HG03342 (cell line): Measurements from ENCODE around the gene PDCD1.
"Not testable (repeated sequence)": the region's sequence is repeated elsewhere in the genome, so short reads cannot be mapped to it uniquely, and the experiment has no call there.

Experiments used
- ATAC-seq: cut with Tn5 transposase; IDR thresholded peaks from one replicate; pipeline ENCODE4 v1.9.1; 2021; ENCODE audit warnings: mild to moderate bottlenecking, moderate library complexity; ENCODE audit not compliant: unreplicated experiment

PDCD1 gene

DNA sequence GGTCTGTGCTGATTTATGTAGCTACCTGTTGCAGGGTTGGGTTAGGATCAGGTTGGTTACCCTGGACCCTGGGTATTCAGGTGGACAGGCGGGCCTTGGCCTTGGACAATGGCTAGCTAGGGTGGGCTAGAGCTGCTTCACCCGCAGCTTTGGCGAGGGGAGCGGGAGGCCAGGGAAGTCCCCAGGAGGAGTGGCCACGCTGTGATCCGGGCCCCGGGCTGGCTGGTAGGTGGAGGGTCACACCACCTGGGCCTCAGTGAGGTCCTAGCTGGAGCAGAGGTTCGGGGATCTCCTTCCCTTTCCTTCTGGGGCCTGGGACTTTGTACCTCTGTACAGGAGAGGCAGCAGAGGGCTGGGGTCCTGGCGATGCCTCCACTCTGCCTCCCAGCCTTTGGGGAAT is 20.6 kb upstream of the PDCD1 start:
- ATAC-seq, result no peak

- ATAC-seq, result no peak
Observed at GRCh38 chr2:241877989-241878970, 19.6 kb upstream of the PDCD1 start.

DNA sequence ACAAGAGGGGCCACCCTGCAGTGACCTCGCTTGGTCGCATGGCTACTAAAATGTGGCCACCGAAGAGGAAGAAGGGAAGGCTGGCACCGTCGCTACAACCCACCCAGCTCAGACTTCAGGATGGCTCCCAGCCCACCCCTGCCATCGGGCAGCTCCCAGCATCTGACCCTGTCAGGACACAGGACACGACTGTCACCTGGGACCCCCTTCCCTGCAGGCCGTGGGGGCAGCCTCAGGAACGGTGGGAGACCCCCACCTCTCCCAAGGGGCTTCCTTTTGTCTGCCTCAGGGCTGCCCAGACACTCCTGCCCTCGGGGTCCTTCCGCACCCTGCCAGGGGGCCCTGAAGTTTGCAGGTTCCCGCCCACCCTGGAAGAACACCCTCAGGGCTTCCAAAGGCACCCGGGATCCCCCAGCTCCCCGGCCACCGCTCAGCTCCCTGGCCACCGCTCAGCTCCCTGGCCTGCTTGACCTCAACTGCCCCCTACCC is 18.5 kb upstream of the PDCD1 start:
- no peak for ATAC-seq

DNA sequence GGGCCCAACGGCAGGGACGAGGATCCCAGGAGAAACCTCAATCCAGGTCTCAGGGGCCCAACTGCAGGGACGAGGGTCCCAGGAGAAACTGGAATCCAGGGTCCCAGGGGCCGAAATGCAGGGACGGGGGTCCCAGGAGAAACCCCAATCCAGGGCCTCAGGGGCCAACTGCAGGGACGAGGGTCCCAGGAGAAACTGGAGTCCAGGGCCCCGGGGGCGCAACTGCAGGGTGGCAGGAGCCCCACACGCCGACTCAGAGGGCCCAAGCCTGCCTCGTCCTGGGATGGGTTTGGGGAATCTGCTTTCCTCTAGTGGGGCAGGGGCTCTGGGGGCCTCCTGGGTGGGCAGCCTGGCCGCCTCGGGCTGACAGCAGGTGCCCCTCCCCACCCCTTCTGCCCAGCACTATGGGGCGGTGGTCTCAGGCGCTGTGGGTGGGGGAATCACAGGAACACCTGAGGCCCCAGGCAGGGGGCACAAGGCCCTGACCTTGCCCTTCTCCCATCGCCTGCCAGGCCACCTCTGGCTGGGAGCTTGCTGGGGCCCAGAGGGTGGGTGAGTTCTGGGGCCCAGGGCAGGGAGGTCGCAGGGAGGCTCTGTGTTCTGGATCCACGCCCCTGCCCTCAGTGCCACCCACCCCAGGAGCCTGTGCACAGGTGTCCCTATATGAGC is 18.0 kb upstream of the PDCD1 start:
- ATAC-seq, result no peak

DNA sequence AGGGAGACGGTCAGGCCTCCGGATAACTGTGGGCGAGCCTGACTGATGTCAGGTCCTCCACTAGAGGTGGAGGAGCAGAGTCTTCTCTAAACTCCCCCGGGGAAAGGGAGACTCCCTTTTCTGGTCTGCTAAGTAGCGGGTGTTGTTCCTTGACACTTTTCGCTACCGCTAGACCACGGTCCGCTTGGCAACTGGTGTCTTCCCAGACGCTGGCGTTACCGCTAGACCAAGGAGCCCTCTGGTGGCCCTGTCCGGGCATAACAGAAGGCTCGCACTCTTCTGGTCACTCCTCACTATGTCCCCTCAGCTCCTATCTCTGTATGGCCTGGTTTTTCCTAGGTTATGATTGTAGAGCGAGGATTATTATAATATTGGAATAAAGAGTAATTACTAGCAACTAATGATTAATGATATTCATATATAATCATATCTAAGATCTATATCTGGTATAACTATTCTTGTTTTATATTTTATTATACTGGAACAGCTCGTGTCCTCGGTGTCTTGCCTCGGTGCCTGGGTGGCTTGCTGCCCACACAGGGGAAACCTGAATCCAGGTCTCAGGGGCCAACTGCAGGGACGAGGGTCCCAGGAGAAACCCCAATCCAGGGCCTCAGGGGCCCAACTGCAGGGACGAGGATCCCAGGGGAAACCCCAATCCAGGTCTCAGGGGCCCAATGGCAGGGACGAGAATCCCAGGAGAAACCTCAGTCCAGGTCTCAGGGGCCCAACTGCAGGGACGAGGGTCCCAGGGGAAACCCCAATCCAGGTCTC is 17.2 kb upstream of the PDCD1 start:
- ATAC-seq, result not testable (repeated sequence)

- no peak for ATAC-seq
Observed at GRCh38 chr2:241874277-241874925, 15.7 kb upstream of the PDCD1 start.

DNA sequence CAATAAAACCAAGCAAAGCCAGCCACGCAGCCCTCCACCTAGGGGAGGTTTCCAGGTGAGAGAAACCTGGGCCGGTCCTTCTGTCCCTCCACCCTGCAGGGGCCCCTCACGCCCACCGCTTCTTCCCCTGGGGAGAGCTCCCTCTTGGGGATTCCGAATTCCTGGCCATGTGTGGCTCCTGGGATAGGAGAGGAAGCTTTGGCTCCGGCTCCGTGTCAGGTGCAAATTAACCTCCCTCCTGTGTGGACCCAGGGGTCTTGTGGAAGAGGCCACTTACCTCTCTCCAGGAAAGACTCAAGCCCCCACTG is 15.1 kb upstream of the PDCD1 start:
- ATAC-seq, result no peak

DNA sequence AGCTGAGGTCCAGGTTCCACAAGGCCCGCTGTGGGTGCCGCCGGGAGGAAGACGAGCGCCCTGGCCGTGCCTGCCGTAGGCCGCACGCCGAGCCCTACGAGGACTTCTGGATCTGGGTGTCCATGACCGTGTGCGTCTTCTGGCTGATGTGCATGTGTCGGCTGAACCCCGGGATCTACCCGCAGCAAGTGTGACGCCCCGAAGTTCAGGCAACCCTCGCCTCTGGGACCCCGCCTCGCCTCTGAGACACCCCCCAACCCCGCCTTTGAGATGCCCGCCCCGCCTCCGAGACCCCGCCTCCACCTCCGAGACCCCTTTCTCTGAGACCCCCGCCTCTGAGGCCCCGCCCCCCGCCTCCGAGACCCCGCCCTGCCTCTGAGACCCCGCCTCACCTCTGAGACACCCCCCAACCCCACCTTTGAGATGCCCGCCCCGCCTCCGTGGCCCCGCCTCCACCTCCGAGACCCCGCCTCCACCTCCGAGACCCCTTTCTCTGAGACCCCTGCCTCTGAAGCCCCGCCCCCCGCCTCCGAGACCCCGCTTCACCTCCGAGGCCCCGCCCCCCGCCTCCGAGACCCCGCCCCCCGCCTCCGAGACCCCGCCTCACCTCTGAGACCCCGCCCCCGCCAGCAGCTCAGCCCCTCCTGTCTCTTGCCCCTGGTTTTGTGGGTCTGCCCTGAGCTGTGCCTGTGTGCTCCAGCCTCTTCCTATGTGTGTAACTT is 14.5 kb upstream of the PDCD1 start:
- no peak for ATAC-seq

GRCh38 chr2:241872313-241872642 is 13.6 kb upstream of the PDCD1 start:
- ATAC-seq, result no peak

GRCh38 chr2:241871538-241872312 is 13.0 kb upstream of the PDCD1 start:
- no peak for ATAC-seq

DNA sequence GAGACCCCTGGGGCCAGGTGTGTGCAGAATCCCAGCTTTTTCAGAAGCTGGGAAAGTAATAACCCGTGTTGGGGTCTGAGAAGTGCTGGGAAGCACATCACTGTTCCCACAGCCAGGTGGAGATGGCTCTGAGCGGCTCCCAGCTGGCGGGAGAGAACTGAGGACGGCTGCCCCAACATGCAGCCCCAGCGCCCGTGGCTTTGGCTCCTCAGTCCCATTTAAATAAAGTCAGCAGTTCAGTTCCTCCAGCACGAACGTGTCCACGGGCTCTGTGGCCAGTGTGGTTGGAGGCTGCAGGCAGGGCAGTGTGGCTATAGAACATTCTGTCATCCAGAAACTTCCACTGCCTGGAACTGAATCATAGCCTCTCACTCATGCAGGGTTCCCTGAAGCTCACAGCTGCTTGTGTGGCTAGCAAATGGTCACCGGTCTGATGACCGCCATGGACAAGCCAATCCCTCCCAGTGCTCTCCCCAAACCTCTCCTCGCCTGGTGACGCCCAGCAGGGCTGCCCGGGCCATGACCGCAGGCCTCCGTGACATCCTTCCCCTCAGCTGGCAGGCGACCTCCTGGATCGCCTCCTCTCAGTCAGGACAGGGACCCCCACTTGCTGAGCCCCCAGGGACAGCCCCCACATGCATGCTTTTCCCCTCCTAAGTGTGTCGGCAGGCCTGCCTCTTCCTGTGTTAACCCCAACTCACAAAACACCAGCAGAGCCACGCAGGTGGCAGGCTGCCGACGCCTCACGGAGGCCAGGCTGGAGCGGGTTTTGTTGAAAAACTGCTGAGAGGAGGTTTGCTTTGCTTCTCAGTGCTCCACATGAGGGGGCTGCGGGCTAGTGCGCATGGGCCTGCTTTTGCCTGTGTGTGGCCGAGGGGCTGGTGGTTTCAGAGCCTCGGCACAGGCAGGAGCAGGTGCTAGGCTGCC is 12.2 kb upstream of the PDCD1 start:
- ATAC-seq, result no peak

- no peak for ATAC-seq
Observed at GRCh38 chr2:241870081-241870541, 11.4 kb upstream of the PDCD1 start.

DNA sequence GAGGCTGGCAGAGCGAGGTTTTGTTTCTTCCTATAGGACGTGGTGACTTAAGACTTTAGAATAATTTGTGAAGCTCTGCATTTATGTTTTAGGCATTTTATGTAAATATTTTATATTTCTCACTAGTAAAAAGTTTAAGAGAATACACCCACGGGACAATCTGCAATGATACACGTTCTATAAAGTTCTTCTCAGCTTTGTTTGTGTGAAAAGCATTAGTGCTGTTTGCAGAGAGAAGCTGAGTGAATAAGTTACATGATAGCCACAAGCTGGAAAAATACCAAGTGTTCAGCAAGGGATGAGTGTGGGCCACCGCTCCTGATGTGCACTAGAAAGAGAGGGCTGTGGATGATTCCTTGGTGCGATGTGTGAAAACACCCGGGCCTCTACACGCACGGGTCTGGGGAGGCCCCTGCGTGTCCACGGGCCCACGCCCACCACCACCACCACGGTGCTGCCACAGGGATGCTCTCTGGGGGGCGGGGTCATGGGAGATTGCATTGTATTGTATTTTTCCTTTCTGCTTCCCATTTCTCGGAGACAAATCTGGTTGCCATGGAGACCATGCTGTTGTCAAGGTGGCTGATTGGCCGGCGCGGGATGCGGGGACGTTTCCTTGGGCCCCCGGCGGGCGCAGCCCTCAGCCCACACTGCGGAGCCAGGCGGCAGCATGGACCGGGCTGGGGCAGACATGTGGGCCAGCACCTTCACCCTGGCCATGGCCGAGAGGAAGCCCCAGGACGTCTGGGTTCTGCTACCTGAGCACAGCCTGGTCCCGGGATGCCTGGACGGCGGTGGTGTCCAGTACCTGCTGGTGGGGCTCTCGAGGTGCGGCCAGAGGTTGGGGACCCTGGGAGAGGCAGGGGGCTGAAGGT is 10.6 kb upstream of the PDCD1 start, which contains the start of gene RTP5:
Gene RTP5 (plus strand): TSS at position 643 of the 875 bp plus-strand sequence. CDS start 28 bp downstream, at position 671.
- no peak for ATAC-seq

DNA sequence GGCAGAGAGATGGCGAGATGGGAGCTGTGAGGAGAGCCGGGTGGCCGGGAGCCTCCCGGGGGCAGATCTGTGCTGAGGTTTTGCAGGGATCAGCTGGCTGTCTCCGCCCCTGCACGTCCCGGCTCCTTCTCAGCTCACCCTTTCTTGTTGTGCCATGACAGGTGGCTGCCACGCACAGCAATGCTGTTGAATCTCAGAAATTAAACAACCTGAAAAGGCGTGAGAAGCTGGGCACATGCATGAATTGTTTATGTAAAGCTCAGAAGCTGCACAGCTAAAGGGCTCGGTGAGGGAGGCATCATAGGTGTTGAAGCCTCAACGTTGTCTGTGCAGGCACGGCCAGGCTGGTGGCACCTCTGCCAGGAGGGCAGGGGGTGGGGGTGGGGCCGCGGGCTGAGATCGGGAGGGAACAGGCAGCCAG is 10.0 kb upstream of the PDCD1 start:
- ATAC-seq, result no peak

DNA sequence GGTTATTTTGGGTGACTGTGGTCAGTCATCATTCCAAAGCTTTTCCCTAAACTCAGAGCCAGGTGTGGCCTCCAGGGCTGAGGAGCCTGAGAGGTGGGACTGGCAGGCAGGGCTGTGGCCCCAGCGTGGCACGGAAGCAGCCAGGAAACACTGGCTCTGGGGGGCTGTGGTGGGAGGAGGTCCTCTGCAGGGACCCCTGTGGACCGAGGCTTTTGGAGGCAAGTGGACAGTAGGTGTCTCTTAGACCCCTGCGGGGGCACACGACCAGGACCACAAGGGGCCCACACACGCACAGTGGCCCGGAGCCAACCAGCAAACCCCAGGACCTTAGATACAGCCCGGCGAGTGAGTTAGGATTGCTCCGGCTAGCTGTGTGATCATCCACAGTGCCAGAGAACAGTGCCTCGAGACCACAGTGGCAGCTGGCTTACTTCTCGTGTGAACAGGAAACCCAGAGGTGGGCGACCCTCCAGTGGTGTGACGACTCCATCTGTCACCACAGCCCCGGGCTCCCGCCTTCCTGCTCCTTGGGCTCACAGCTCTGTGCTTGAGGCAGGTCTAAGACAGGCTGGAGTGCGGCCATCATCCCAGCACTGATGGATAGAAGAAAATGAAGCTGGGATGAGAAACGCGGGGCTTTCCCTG is 9.2 kb upstream of the PDCD1 start:
- no peak for ATAC-seq

GRCh38 chr2:241866790-241867645 is 8.3 kb upstream of the PDCD1 start:
- ATAC-seq, result no peak
